ENCODE results near the gene MACF1. TPM values are rescaled to one million over a fixed set of nuclear protein-coding genes. Genes with fewer than 3 reads are reported as not detected.
"Not testable (repeated sequence)": the region's sequence is repeated elsewhere in the genome, so short reads cannot be mapped to it uniquely, and the experiment has no call there.

MACF1 gene
- total RNA-seq, 1 donor from 2014 or later: 431 TPM

DNA sequence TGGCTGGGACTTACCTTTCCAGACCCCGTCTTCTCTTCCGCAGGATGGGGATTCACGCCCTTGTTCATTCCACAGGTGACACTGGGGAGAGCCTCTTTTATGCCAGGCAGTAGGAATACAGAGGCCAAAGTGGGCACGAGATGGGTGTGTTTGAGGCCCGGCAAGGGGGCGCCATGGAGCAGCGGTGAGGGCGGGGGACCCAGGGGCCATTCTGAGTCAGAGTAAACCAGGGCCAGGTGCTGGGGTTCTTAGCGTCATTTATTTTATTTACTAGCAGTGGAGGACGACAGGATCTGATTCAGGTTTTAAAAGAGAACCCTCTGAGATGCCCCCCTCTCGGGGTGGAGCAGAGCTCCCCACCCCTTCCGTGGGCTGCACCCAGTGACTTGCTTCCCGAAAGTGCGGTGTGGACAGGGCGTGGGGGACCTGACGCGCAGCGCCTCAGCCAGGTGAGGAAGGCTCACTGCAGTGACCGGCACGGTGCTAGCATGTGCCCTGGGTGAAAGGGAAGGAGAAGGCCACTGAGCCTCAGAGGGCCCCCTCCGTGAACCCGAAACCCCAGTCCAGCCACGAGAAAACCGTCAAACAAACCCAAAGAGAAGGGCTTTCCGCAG is 307.8 kb downstream of the MACF1 start:
- not testable (repeated sequence) for H3K4me3 Mint-ChIP-seq (ENCODE audit: unreplicated experiment)

DNA sequence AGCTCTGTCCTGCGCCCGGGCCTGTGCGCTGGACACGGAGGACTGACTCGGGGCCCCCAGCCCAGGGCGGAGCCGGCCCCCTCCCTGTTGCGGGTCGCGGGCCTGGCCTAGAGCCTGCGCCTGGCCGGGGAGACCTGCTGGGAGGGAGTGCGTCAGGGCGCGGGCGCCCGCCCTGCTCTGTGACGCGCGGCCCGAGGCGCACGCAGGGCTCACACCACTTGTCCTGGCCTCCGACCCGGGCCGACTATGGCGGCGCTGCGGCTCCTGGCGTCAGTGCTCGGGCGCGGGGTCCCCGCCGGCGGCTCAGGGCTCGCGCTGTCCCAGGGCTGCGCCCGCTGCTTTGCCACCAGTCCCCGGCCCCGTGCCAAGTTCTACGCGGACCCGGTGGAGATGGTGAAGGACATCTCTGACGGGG is 310.2 kb downstream of the MACF1 start:
- H3K36me3 Mint-ChIP-seq (ENCODE audit: unreplicated experiment); H3K27me3 Mint-ChIP-seq (ENCODE audit: unreplicated experiment): not testable (repeated sequence)

More for the DNA sequence above, 307.8 kb downstream of the MACF1 start:
- not testable (repeated sequence) for H3K9me3 Mint-ChIP-seq (ENCODE audit: unreplicated experiment); DNase-seq (ENCODE audit: extremely low spot score, unreplicated experiment); H3K36me3 Mint-ChIP-seq (ENCODE audit: unreplicated experiment); H3K27me3 Mint-ChIP-seq (ENCODE audit: unreplicated experiment); H3K27ac Mint-ChIP-seq (ENCODE audit: unreplicated experiment)
- H3K4me1 Mint-ChIP-seq (ENCODE audit: unreplicated experiment): peaks cover 13% of the 10 kb centered on the region

DNA sequence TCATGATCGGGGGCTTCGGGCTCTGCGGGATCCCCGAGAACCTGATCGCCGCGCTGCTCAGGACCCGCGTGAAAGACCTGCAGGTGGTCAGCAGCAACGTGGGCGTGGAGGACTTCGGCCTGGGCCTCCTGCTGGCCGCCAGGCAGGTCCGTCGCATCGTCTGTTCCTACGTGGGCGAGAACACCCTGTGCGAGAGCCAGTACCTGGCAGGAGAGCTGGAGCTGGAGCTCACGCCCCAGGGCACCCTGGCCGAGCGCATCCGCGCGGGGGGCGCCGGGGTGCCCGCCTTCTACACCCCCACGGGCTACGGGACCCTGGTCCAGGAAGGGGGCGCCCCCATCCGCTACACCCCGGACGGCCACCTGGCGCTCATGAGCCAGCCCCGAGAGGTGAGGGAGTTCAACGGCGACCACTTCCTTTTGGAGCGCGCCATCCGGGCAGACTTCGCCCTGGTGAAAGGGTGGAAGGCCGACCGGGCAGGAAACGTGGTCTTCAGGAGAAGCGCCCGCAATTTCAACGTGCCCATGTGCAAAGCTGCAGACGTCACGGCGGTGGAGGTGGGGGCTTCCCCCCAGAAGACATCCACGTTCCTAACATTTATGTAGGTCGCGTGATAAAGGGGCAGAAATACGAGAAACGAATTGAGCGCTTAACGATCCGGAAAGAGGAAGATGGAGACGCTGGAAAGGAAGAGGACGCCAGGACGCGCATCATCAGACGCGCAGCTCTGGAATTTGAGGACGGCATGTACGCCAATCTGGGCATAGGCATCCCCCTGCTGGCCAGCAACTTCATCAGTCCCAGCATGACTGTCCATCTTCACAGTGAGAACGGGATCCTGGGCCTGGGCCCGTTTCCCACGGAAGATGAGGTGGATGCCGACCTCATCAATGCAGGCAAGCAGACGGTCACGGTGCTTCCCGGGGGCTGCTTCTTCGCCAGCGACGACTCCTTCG is 310.9 kb downstream of the MACF1 start:
- H3K36me3 Mint-ChIP-seq (ENCODE audit: unreplicated experiment); DNase-seq (ENCODE audit: extremely low spot score, unreplicated experiment): not testable (repeated sequence)

More for the DNA sequence above, 310.2 kb downstream of the MACF1 start:
- DNase-seq (ENCODE audit: extremely low spot score, unreplicated experiment); H3K27ac Mint-ChIP-seq (ENCODE audit: unreplicated experiment); H3K4me3 Mint-ChIP-seq (ENCODE audit: unreplicated experiment); H3K4me1 Mint-ChIP-seq (ENCODE audit: unreplicated experiment); H3K9me3 Mint-ChIP-seq (ENCODE audit: unreplicated experiment): not testable (repeated sequence)

DNA sequence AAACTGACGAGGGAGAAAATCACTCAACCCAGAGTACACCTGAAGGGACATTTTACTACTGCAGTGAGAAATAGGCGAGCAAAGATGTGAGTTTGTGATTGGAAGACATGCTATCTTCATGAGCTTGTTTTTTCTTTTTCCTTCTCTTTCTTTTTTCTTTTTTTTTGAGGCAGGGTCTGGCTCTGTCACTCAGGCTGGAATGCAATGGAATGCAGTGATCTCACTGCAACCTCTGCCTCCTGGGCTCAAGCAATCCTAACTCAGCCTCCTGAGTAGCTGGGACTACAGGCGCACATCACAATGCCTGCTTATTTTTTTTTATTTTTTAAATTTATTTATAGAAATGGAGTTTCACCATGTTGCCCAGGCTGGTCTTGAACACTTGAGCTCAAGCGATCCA is 312.3 kb downstream of the MACF1 start:
- H3K4me1 Mint-ChIP-seq (ENCODE audit: unreplicated experiment); H3K9me3 Mint-ChIP-seq (ENCODE audit: unreplicated experiment); H3K4me3 Mint-ChIP-seq (ENCODE audit: unreplicated experiment); DNase-seq (ENCODE audit: extremely low spot score, unreplicated experiment); H3K27me3 Mint-ChIP-seq (ENCODE audit: unreplicated experiment); H3K36me3 Mint-ChIP-seq (ENCODE audit: unreplicated experiment); H3K27ac Mint-ChIP-seq (ENCODE audit: unreplicated experiment): not testable (repeated sequence)

More for the DNA sequence above, 310.9 kb downstream of the MACF1 start:
- not testable (repeated sequence) for H3K27me3 Mint-ChIP-seq (ENCODE audit: unreplicated experiment); H3K4me3 Mint-ChIP-seq (ENCODE audit: unreplicated experiment); H3K4me1 Mint-ChIP-seq (ENCODE audit: unreplicated experiment); H3K9me3 Mint-ChIP-seq (ENCODE audit: unreplicated experiment); H3K27ac Mint-ChIP-seq (ENCODE audit: unreplicated experiment)

DNA sequence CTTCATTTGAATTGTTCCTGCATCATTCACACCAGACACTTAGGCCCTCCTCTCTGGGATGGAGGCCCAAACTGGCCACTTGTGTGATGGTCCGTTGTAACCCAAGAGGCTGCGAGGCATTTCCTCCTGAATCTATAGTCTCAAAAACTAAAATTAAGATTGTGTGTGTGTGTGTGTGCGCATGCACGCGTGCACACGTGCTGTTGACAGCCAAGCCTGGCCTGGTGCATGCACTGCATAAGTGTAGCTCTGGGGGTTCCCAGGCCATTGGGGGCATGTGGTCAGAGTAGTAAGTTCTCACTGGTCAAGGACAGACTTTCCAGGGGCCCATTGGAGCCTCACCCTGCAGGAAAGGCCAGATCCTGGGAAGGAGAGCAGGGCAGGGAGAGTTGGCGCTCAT is 313.4 kb downstream of the MACF1 start:
- not testable (repeated sequence) for H3K4me3 Mint-ChIP-seq (ENCODE audit: unreplicated experiment); H3K27ac Mint-ChIP-seq (ENCODE audit: unreplicated experiment); H3K4me1 Mint-ChIP-seq (ENCODE audit: unreplicated experiment); H3K27me3 Mint-ChIP-seq (ENCODE audit: unreplicated experiment); DNase-seq (ENCODE audit: extremely low spot score, unreplicated experiment); H3K9me3 Mint-ChIP-seq (ENCODE audit: unreplicated experiment); H3K36me3 Mint-ChIP-seq (ENCODE audit: unreplicated experiment)

DNA sequence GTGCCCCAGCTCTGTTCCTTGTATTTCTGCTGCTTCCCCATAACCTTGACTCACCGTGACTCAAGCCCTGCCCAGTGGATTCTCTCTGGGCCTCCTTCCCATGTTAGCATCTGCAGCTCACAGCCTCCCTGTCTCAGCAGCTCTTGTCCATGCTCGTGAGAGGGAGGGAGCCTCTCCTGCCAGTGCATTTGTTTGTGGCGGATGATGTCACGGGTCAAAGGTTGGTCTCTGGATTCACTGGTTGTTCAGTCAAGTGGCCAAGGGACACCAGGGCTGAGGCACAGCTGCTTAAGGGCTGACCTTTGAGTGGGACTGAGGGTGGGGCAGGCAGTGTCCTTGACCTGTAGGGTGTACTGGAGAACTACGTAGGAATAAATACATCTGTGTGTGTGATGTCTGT is 314.9 kb downstream of the MACF1 start:
- not testable (repeated sequence) for H3K4me3 Mint-ChIP-seq (ENCODE audit: unreplicated experiment); H3K4me1 Mint-ChIP-seq (ENCODE audit: unreplicated experiment); H3K36me3 Mint-ChIP-seq (ENCODE audit: unreplicated experiment); H3K27ac Mint-ChIP-seq (ENCODE audit: unreplicated experiment); H3K27me3 Mint-ChIP-seq (ENCODE audit: unreplicated experiment); H3K9me3 Mint-ChIP-seq (ENCODE audit: unreplicated experiment); DNase-seq (ENCODE audit: extremely low spot score, unreplicated experiment)

DNA sequence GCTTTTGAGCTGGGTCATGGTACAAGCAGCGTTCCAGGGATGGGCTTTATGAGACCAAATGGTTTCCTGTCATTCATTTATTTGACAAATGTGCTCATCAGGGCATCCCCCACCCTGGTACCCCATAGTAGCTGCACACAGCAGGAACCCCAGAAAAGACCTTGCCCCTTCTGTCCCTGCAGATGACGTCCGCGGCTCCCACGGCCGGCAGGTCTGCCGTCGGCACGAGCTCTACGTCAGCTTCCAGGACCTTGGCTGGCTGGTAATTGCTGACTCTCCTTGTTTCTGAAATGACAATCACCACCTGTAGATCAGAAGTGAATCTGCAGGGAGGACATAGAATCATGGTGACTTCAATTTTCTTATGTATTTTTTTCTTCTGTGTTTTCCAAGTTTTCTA is 317.7 kb downstream of the MACF1 start:
- not testable (repeated sequence) for H3K27me3 Mint-ChIP-seq (ENCODE audit: unreplicated experiment); H3K4me1 Mint-ChIP-seq (ENCODE audit: unreplicated experiment); H3K27ac Mint-ChIP-seq (ENCODE audit: unreplicated experiment); H3K9me3 Mint-ChIP-seq (ENCODE audit: unreplicated experiment); H3K36me3 Mint-ChIP-seq (ENCODE audit: unreplicated experiment); DNase-seq (ENCODE audit: extremely low spot score, unreplicated experiment); H3K4me3 Mint-ChIP-seq (ENCODE audit: unreplicated experiment)

DNA sequence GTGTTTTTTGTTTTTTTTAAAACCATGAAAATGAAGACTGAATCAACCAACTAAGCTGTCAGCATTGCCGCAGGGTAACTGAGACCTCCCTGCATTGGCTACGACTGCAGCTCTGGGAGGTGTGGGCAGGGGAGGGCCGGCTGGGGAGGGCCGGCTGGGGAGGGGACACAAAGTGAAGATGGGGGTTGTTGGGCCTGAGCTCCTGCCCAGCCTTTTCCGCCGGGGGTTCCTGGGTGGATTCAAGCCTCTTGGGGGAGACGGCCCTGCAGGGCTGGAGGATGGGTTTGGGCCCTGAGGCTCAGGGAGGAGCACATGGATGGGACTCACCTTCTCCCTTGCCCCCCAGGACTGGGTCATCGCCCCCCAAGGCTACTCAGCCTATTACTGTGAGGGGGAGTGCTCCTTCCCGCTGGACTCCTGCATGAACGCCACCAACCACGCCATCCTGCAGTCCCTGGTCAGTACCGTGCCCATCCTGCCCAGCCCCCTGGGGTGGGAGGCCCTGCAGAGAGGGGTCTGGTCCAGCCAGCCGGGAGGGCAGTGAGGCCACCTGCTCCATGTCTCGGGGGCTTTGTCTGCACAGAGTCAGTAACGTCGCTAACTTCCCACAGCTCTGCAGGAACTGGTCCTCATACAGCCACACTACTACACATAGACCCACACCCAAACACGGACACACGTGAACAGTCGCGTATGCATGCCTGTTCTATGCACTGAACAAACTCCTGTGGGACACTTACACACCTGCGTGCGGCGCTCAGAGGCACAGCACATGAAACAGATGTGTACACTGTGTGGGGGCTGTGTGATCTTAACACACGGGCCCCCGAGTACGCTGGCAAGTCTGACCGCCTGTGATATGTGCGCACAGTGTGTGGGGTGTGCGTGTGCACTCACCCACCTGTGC is 318.4 kb downstream of the MACF1 start:
- no peaks in the 10 kb centered on the region for H3K4me1 Mint-ChIP-seq (ENCODE audit: unreplicated experiment)
- peaks cover 7% of the 10 kb centered on the region for H3K36me3 Mint-ChIP-seq (ENCODE audit: unreplicated experiment)
- H3K9me3 Mint-ChIP-seq (ENCODE audit: unreplicated experiment): no peaks in the 10 kb centered on the region
- no peak overlapping the region for H3K27ac Mint-ChIP-seq (ENCODE audit: unreplicated experiment)
- no peak overlapping the region for H3K4me3 Mint-ChIP-seq (ENCODE audit: unreplicated experiment)
- TF ChIP-seq, protein P1, sequence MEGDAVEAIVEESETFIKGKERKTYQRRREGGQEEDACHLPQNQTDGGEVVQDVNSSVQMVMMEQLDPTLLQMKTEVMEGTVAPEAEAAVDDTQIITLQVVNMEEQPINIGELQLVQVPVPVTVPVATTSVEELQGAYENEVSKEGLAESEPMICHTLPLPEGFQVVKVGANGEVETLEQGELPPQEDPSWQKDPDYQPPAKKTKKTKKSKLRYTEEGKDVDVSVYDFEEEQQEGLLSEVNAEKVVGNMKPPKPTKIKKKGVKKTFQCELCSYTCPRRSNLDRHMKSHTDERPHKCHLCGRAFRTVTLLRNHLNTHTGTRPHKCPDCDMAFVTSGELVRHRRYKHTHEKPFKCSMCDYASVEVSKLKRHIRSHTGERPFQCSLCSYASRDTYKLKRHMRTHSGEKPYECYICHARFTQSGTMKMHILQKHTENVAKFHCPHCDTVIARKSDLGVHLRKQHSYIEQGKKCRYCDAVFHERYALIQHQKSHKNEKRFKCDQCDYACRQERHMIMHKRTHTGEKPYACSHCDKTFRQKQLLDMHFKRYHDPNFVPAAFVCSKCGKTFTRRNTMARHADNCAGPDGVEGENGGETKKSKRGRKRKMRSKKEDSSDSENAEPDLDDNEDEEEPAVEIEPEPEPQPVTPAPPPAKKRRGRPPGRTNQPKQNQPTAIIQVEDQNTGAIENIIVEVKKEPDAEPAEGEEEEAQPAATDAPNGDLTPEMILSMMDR (IDR thresholded peaks at IDR 0.05): no peak
- no peak for DNase-seq (ENCODE audit: extremely low spot score, unreplicated experiment)
- no peaks in the 10 kb centered on the region for H3K27me3 Mint-ChIP-seq (ENCODE audit: unreplicated experiment)

Data from osteocyte (in vitro differentiated cells).